ENCODE data around the gene UBXN2A.
A peak's percentile ranks its signal among the peaks of the same experiment; 100 is the strongest.

UBXN2A gene, protein sequence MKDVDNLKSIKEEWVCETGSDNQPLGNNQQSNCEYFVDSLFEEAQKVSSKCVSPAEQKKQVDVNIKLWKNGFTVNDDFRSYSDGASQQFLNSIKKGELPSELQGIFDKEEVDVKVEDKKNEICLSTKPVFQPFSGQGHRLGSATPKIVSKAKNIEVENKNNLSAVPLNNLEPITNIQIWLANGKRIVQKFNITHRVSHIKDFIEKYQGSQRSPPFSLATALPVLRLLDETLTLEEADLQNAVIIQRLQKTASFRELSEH

DNA sequence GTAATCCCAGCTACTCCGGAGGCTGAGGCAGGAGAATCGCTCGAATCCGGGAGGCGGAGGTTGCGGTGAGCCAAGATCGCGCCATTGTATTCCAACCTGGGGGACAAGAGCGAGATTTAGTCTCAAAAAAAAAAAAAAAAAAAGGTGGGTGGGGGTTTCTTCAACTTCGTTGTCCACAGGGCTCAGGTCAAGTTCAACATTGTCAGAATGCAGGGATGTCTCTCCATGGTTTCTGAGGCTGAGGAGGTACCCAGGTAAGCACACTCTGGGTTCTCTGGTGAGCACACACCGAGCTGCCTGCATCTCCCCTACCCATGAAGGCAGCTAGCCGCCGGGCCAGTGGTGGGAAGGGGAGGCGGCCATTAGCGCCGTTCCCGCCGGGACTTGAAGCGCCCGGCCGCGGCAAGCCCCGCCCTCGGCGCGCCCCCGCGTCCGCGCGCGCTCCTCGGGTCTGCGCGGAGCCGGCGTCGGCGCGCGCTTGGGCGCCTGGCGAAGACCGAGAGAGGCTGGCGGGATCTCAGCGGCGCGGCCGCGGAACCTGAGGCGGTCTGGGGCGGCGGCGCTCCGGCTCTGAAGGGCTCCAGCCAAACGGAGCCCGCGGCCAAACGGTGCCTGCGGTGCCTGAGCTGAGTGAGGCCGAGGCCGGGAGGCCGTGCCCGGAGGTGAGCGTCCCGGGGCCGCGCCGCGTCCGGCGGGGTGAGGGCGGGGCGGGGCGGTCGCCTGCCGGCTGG is at the start of gene UBXN2A:
Gene UBXN2A, plus strand, starts transcription at position 477 of the 731 bp plus-strand sequence. CDS start 17,852 bp downstream, outside the sequence.
- DNase-seq (ENCODE audit: low read depth in 1 of 2, low spot score in 1 of 2): peak; percentile 65 to 82
- no peak for TF ChIP-seq JUND (IDR thresholded peaks at IDR 0.05; ENCODE audit: low read depth)
- in situ Hi-C loops (cut with HindIII; ENCODE audit: low pct_unique_long_range_greater_than_20kb, low sequenced_read_pairs): no loop called here

DNA sequence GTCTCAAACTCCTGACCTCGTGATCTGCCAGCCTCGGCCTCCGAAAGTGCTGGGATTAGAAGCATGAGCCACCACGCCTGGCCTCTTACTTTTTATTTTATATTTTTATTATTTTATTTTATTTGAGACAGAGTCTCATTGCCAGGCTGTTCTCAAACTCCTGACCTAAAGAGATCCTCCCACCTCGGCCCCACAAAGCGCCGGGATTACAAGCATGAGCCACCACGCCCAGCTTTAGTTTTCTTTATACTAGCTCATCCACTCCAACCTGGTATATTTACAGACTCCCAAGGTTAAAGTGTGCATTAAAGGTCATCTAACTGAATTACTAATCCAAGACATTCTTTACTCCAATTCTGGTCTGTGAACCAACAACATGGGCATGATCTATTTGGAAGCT is 40.1 kb upstream of the UBXN2A start:
- no peak for TF ChIP-seq JUND (IDR thresholded peaks at IDR 0.05; ENCODE audit: low read depth)
- in situ Hi-C loops (cut with HindIII; ENCODE audit: low pct_unique_long_range_greater_than_20kb, low sequenced_read_pairs): no loop called here
- DNase-seq (ENCODE audit: low read depth in 1 of 2, low spot score in 1 of 2): no peak

DNA sequence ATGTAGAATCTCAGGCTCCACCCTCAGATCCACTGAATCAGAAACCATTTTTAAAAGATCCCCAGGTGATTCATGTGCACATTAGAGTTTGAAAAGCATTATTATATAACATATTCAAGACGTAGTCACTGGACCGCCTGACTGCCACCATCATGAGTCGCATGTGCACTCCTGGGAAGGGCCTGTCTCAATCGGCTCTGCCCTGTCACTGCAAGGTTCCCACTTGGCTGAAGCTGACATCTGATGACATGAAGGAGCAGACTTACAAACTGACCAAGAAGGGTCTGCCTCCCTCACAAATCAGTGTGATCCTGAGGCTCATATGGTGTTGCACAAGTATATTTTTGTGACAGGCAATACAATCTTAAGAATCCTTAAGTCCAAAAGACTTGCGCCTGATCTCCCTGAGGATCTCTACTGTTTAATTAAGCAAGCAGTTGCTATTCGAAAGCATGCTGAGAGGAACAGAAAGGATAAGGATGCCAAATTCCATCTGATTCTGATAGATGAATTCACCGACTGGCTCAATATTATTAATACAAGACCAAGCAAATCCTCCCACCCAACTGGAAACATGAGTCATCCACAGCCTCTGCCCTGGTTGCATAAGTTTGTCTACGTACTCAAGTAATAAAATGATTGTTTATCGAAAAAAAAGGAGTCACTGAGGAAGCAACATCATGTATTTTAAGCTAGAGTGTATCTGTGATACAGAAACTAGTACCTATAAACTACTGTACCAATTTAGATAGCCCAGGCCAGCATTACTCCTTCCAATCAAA is 39.5 kb upstream of the UBXN2A start:
- in situ Hi-C loops (cut with HindIII; ENCODE audit: low pct_unique_long_range_greater_than_20kb, low sequenced_read_pairs): no loop called here
- no peak for TF ChIP-seq JUND (IDR thresholded peaks at IDR 0.05; ENCODE audit: low read depth)
- no peak for DNase-seq (ENCODE audit: low read depth in 1 of 2, low spot score in 1 of 2)

DNA sequence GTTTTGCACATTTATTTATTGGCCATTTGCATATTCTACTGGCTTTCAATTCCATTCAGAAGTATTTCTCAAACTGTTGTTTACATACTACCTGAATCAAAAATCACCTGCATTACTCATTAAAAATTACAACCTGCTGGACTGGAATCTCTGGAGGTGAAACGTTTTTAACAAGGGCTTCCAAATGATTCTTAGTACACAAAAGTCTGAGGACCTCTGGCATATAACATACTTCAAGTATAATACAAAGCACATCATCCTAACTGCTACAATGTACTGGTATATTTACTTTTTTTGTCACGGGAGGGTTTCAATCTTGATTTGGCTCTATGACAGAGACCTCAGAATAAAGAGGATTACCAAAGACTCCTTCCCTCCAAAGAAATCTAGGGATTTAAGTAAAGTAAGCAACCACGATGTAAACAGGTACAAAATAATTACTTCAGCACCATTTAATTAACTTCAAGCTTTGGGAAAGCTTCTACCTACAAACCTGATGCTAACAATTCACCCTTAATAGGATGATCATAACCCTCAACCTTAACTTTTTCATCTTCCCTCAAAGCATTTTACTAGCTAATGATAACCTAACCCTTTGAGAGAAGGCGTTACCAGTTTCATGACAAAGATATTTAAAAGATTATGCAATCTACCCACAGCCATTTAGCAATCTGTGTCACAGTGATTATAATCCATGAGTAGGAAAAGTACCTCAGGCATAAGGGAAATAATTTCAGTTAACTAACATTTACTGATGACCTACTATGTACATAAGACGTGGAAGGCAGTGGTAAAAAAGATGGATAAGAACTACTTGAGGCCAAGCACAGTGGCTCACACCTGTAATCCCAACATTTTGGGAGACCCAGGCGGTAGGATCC is 38.1 kb upstream of the UBXN2A start:
- no peak for TF ChIP-seq JUND (IDR thresholded peaks at IDR 0.05; ENCODE audit: low read depth)
- in situ Hi-C loops (cut with HindIII; ENCODE audit: low pct_unique_long_range_greater_than_20kb, low sequenced_read_pairs): no loop called here
- peak in 1 of 2 experiments; percentile 71 for DNase-seq (ENCODE audit: low read depth in 1 of 2, low spot score in 1 of 2)

DNA sequence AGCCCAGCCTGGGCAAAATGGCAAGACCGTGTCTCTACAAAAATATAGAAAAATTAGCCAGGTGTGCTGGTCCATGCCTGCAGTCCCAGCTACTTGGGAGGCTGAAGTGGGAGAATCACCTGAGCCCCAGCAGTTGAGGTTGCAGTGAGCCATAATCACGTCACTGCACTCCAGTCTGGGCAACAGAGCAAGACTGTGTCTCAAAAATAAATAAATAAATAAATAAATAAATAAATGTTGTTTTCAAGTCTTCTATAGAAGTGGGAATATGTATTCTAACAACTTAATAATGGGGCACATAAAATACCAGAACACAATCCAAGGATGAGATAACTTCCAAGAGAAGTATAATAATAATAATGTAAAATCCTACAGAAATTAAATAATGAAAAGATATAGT is 37.2 kb upstream of the UBXN2A start:
- in situ Hi-C loops (cut with HindIII; ENCODE audit: low pct_unique_long_range_greater_than_20kb, low sequenced_read_pairs): no loop called here
- no peak for DNase-seq (ENCODE audit: low read depth in 1 of 2, low spot score in 1 of 2)
- TF ChIP-seq JUND (IDR thresholded peaks at IDR 0.05; ENCODE audit: low read depth): no peak

DNA sequence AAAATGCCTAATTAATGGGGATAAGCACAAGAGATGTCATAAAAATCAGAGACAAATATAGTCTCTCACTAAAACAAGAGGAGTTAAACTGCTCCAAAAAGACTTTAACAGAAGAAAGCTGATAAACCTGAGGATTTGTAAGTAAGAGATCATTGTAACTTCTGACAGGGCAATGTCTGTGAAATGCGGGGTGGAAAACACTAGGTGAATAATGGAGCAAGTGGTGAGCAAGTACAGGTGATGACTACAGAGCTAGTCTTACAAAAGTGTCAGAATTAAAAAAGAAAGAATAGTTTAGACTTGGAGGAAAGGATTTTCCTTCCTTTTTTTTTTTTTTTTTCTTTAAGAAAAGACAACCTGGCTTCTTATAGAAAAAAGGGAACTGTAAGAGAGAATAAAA is 36.0 kb upstream of the UBXN2A start:
- DNase-seq (ENCODE audit: low read depth in 1 of 2, low spot score in 1 of 2): no peak
- TF ChIP-seq JUND (IDR thresholded peaks at IDR 0.05; ENCODE audit: low read depth): no peak
- in situ Hi-C loops (cut with HindIII; ENCODE audit: low pct_unique_long_range_greater_than_20kb, low sequenced_read_pairs): no loop called here

DNA sequence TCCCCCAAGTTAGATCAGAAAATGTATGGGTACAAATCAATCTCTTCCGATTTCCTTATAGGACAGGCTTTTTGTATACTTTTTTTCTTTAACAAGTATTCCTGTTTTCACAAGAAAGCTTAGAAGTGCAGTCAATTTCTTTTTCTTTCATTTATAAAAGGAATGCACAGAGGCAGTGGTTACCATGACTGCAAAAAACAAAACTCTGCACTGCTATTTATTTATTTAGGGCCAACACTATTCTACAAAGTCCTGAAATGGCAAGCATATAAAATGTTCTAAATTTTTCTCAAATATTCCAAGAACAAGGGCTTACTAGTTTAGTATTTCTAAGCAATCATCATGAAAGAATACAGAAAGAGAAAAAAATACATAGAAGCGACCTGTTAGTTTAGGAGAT is 35.6 kb upstream of the UBXN2A start:
- TF ChIP-seq JUND (IDR thresholded peaks at IDR 0.05; ENCODE audit: low read depth): no peak
- no peak for DNase-seq (ENCODE audit: low read depth in 1 of 2, low spot score in 1 of 2)
- in situ Hi-C loops (cut with HindIII; ENCODE audit: low pct_unique_long_range_greater_than_20kb, low sequenced_read_pairs): no loop called here

DNA sequence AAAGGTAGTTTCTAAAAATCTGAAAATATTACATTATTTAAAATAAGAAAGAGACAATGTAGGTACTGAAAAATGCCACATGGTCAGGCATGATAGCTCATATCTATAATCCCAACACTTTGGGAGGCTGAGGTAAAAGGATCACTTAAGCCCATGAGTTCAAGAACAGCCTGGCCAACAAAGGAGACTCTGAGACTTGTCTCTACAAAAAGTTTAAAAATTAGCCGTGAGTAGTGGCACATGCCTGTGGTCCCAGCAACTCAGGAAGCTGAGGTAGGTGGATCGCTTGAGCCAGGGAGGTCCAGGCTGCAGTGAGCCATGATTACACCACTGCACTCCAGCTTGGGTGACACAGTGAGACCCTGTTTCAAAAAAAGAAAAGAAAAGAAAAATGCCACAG is 35.1 kb upstream of the UBXN2A start:
- DNase-seq (ENCODE audit: low read depth in 1 of 2, low spot score in 1 of 2): no peak
- in situ Hi-C loops (cut with HindIII; ENCODE audit: low pct_unique_long_range_greater_than_20kb, low sequenced_read_pairs): no loop called here
- no peak for TF ChIP-seq JUND (IDR thresholded peaks at IDR 0.05; ENCODE audit: low read depth)

DNA sequence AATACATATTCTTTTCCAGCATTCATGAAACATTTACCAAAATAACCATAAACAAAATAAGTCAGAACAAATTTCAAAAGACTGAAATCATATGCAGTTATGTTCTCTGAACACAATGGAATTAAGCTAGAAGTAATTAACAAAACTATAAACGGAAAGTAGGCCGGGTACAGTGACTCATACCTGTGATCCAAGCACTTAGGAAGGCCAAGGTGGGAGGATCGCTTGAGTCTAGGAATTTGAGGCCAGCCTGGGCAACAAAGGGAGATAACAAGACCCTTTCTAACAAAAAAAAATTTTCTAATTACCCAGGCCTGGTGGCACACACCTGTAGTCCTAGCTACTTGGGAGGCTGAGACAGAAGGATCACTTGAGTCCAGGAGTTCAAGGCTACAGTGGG is 28.2 kb upstream of the UBXN2A start:
- TF ChIP-seq JUND (IDR thresholded peaks at IDR 0.05; ENCODE audit: low read depth): no peak
- DNase-seq (ENCODE audit: low read depth in 1 of 2, low spot score in 1 of 2): no peak
- in situ Hi-C loops (cut with HindIII; ENCODE audit: low pct_unique_long_range_greater_than_20kb, low sequenced_read_pairs): no loop called here

DNA sequence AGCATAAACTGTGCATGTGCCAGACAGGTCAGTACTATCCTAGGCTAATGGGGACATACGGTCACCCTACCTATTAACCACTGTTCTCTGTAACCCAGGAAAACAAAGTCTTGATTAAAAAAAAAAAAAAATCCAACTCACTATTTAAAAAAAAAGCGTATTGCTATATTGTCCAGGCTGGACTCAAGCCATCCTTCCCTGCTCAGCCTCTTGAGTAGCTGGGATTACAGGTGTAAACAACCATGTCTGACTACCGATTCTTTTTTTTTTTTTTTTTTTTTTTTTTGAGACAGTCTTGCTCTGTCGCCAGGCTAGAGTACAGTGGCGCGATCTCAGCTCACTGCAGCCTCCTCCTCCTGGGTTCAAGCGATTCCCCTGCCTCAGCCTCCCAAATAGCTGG is 24.9 kb upstream of the UBXN2A start:
- in situ Hi-C loops (cut with HindIII; ENCODE audit: low pct_unique_long_range_greater_than_20kb, low sequenced_read_pairs): no loop called here
- DNase-seq (ENCODE audit: low read depth in 1 of 2, low spot score in 1 of 2): no peak
- TF ChIP-seq JUND (IDR thresholded peaks at IDR 0.05; ENCODE audit: low read depth): no peak

DNA sequence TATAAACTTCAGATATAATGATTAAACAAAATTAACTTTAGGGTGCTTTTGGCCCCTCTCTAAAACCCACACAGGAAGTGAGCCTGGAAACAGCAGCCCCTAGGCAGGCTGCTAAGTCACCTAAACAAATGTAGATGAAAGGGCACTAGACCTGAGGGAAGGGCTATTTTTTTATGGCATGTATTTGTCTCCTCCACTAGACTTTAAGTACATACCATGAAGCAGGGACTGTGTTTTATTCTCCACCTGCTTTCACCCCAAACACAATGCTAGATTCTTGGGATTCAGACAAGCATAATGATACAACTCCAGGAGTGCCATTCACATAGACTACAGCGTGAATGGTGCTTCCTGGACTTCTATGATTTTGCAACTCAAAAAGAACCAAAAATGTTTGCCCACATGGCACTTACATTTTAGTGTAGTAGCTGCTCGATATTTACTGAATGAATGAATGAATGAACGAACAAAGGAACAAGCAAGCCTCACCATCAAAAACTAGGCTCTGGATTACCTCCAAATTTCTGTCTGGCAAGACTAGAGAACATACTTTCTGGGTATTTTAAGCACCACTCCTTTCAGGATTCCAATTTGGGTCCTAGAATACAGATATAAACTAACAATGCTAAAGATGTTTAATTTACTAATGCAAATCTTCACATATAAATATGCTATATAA is 23.4 kb upstream of the UBXN2A start:
- in situ Hi-C loops (cut with HindIII; ENCODE audit: low pct_unique_long_range_greater_than_20kb, low sequenced_read_pairs): no loop called here

More for the DNA sequence above, 23.4 kb upstream of the UBXN2A start:
- DNase-seq (ENCODE audit: low read depth in 1 of 2, low spot score in 1 of 2): no peak
- TF ChIP-seq JUND (IDR thresholded peaks at IDR 0.05; ENCODE audit: low read depth): no peak

Data from T47D (cell line).